HepG2 (cell line): ENCODE data around the gene LMAN2. TPM values are rescaled to one million over a fixed set of nuclear protein-coding genes. Genes with fewer than 3 reads are reported as not detected.

ENCODE experiments used
- ATF7-NPFF ChIP-seq: sonication (generic); formaldehyde crosslinking; IDR thresholded peaks from 2 replicates; pipeline ENCODE4 v1.8.1; 2023; ENCODE audit warnings: mild to moderate bottlenecking, low read depth, missing genetic modification reagents, moderate library complexity
- CC2D1A ChIP-seq: sonication (generic); formaldehyde crosslinking; IDR thresholded peaks from 2 replicates; pipeline ENCODE4 v1.8.1; 2023; ENCODE audit warnings: mild to moderate bottlenecking, missing genetic modification reagents
- HNRNPL ChIP-seq: fragments of 200-400 bp; formaldehyde crosslinking; IDR thresholded peaks from 2 replicates; pipeline ENCODE4 v1.6.1; 2017; ENCODE audit warnings: mild to moderate bottlenecking, low read depth, low read length
- REL ChIP-seq: sonication (generic); formaldehyde crosslinking; conservative IDR thresholded peaks from 2 replicates; pipeline ENCODE4 v1.8.0; 2022; ENCODE audit warnings: mild to moderate bottlenecking, missing genetic modification reagents, moderate library complexity
- SRSF1 ChIP-seq: fragments of 200-400 bp; formaldehyde crosslinking; optimal IDR thresholded peaks from 2 replicates; pipeline ENCODE3; 2017; ENCODE audit warnings: mild to moderate bottlenecking, low read depth, low read length, moderate library complexity
- ZKSCAN8 ChIP-seq: IDR thresholded peaks from 2 replicates; pipeline ENCODE4 v1.6.1; 2016; ENCODE audit warnings: borderline replicate concordance, missing genetic modification reagents, missing compliant biosample characterization
- ZNF180 ChIP-seq: sonication (generic); formaldehyde crosslinking; IDR thresholded peaks from 2 replicates; pipeline ENCODE4 v1.4.0; 2020; ENCODE audit warnings: low read depth, missing genetic modification reagents, borderline replicate concordance
- ZNF205 ChIP-seq: IDR thresholded peaks from 2 replicates; pipeline ENCODE4 v1.6.1; 2018; ENCODE audit warnings: missing biosample characterization, missing genetic modification reagents
- ZNF326 ChIP-seq: sonication (generic); formaldehyde crosslinking; IDR thresholded peaks from 2 replicates; pipeline ENCODE4 v1.4.0; 2020; ENCODE audit warnings: missing genetic modification reagents, borderline replicate concordance
- ZNF614 ChIP-seq: IDR thresholded peaks from 2 replicates; pipeline ENCODE4 v1.6.1; 2018; ENCODE audit warnings: missing biosample characterization, missing genetic modification reagents, inconsistent platforms, borderline replicate concordance
- polyA plus RNA-seq, 8 experiments: library from polyadenylated mRNA; depleted of rRNA in 3 of 8; stranded (reverse) in 7 of 8; unstranded in 1 of 8; fragments of >200 nt; fragmentation: Illumina TruSeq in 4 of 8; extraction: Trizol in 4 of 8; gene quantifications; 2 replicates each; pipeline versions ENCODE4 v1.2.1 to v1.2.3, GENCODE V29; 2011 to 2016; ENCODE audit warnings: low read depth in 4 of 8, missing spikeins in 1 of 8, mixed read lengths in 1 of 8; ENCODE audit not compliant: insufficient read depth in 1 of 8
- total RNA-seq, 5 experiments: library from RNA; depleted of rRNA; stranded (reverse); fragments of >200 nt; fragmentation: Illumina TruSeq; extraction: Trizol; gene quantifications; 2 replicates each; pipeline ENCODE4 v1.2.3, GENCODE V29; 2016; ENCODE audit warnings: low read depth in 1 of 5
- TF ChIP-seq, protein P1 (sequence below): fragments of 450-650 bp; IDR thresholded peaks from 2 replicates; pipeline ENCODE4 v1.6.1; 2016
- TF ChIP-seq, protein P2 (sequence below): sonication (generic); formaldehyde crosslinking; IDR thresholded peaks from 2 replicates; pipeline ENCODE4 v1.4.0; 2020; ENCODE audit warnings: missing genetic modification reagents
- TF ChIP-seq, protein P3 (sequence below): sonication (generic); formaldehyde crosslinking; IDR thresholded peaks from 2 replicates; pipeline ENCODE4 v1.8.1; 2023; ENCODE audit warnings: mild to moderate bottlenecking, missing genetic modification reagents, borderline replicate concordance
- TF ChIP-seq, protein P4 (sequence below): IDR thresholded peaks from 2 replicates; pipeline ENCODE4 v1.6.1; 2016; ENCODE audit warnings: low read depth, borderline replicate concordance
- TF ChIP-seq, protein P5 (sequence below): sonication (generic); formaldehyde crosslinking; conservative IDR thresholded peaks from 2 replicates; pipeline ENCODE4 v1.4.0; 2020; ENCODE audit warnings: missing genetic modification reagents
- TF ChIP-seq, protein P6 (sequence below): IDR thresholded peaks from 2 replicates; pipeline ENCODE4 v1.6.1; 2018; ENCODE audit warnings: missing genetic modification reagents, mild to moderate bottlenecking, missing compliant biosample characterization
- TF ChIP-seq, protein P7 (sequence below): sonication (generic); formaldehyde crosslinking; IDR thresholded peaks from 2 replicates; pipeline ENCODE4 v1.4.0; 2020; ENCODE audit warnings: missing genetic modification reagents

LMAN2 gene
- total and polyA plus RNA-seq, 2 of the 13 experiments (the other 11 are each of a cell fraction or from before 2014, with no cell fraction given), result 191 to 197 TPM

DNA sequence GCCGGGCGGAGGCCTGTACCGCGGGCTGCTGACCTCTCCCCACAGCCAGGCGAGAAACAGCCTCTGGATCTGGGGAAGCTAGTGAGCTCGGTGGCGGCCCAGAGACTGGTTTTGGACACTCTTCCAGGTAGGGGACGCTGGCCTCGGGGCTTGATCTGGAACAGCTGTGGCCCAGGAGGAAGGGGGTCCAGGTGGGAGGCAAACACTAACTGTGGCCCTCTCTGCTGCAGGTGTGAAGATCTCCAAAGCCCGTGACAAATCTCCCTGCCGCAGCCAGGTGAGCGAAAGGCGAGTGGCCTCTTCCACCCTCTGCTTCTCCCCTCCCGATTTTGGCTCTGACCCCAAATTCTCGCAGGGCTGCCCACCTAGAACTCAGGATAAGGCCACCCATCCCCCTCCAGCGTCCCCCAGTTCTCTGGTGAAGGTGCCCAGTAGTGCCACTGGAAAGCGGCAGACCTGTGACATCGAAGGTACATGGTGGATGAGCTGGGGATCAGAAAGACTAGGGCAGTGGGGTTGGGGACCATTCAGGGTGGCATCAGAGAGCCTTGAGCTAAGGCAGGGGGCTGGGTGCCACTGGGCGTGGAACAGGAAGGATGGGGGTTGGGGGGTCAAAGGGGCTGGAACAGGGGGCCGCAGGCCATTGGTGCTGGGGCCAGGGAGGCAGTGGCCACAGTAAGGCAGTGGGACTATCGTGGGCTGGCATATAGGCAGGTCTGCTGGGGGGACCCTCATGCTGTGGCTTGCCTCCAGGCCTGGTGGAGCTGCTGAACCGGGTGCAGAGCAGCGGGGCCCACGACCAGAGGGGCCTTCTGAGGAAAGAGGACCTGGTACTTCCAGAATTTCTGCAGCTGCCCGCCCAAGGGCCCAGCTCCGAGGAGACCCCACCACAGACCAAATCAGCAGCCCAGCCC lies 19.9 kb upstream of the LMAN2 start (continued):
- TF ChIP-seq ZNF180 (CRISPR knock-in tag) (peak; percentile 49; the same call in 1 of the 2 replicates), ZNF205 (CRISPR knock-in tag) (0 out of 2 replicates have a peak, but pooled peaks have one; percentile 13), SRSF1 (no peak), CC2D1A (CRISPR knock-in tag) (no peak), ZNF326 (no peak), ZKSCAN8 (CRISPR knock-in tag) (0 out of 2 replicates have a peak, but pooled peaks have one; percentile 10), ATF7-NPFF (CRISPR knock-in tag) (peak; percentile 53; the same call in 1 of the 2 replicates), HNRNPL (0 out of 2 replicates have a peak, but pooled peaks have one; percentile 26), ZNF614 (CRISPR knock-in tag) (peak; percentile 5; the same call in 1 of the 2 replicates), REL (CRISPR knock-in tag) (0 out of 2 replicates have a peak, but pooled peaks have one; percentile 63)
- TF ChIP-seq, protein P1, sequence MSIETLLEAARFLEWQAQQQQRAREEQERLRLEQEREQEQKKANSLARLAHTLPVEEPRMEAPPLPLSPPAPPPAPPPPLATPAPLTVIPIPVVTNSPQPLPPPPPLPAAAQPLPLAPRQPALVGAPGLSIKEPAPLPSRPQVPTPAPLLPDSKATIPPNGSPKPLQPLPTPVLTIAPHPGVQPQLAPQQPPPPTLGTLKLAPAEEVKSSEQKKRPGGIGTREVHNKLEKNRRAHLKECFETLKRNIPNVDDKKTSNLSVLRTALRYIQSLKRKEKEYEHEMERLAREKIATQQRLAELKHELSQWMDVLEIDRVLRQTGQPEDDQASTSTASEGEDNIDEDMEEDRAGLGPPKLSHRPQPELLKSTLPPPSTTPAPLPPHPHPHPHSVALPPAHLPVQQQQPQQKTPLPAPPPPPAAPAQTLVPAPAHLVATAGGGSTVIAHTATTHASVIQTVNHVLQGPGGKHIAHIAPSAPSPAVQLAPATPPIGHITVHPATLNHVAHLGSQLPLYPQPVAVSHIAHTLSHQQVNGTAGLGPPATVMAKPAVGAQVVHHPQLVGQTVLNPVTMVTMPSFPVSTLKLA, result no peak
- TF ChIP-seq, protein P2, sequence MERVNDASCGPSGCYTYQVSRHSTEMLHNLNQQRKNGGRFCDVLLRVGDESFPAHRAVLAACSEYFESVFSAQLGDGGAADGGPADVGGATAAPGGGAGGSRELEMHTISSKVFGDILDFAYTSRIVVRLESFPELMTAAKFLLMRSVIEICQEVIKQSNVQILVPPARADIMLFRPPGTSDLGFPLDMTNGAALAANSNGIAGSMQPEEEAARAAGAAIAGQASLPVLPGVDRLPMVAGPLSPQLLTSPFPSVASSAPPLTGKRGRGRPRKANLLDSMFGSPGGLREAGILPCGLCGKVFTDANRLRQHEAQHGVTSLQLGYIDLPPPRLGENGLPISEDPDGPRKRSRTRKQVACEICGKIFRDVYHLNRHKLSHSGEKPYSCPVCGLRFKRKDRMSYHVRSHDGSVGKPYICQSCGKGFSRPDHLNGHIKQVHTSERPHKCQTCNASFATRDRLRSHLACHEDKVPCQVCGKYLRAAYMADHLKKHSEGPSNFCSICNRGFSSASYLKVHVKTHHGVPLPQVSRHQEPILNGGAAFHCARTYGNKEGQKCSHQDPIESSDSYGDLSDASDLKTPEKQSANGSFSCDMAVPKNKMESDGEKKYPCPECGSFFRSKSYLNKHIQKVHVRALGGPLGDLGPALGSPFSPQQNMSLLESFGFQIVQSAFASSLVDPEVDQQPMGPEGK (CRISPR knock-in tag), result peak; percentile 16; the same call in 1 of the 2 replicates
- TF ChIP-seq, protein P3, sequence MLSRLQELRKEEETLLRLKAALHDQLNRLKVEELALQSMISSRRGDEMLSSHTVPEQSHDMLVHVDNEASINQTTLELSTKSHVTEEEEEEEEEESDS (CRISPR knock-in tag), result 0 out of 2 replicates have a peak, but pooled peaks have one; percentile 15
- TF ChIP-seq, protein P4, sequence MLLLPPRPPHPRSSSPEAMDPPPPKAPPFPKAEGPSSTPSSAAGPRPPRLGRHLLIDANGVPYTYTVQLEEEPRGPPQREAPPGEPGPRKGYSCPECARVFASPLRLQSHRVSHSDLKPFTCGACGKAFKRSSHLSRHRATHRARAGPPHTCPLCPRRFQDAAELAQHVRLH, result 0 out of 2 replicates have a peak, but pooled peaks have one; percentile 17
- TF ChIP-seq, protein P5, sequence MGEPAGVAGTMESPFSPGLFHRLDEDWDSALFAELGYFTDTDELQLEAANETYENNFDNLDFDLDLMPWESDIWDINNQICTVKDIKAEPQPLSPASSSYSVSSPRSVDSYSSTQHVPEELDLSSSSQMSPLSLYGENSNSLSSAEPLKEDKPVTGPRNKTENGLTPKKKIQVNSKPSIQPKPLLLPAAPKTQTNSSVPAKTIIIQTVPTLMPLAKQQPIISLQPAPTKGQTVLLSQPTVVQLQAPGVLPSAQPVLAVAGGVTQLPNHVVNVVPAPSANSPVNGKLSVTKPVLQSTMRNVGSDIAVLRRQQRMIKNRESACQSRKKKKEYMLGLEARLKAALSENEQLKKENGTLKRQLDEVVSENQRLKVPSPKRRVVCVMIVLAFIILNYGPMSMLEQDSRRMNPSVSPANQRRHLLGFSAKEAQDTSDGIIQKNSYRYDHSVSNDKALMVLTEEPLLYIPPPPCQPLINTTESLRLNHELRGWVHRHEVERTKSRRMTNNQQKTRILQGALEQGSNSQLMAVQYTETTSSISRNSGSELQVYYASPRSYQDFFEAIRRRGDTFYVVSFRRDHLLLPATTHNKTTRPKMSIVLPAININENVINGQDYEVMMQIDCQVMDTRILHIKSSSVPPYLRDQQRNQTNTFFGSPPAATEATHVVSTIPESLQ, result no peak
- TF ChIP-seq, protein P6, sequence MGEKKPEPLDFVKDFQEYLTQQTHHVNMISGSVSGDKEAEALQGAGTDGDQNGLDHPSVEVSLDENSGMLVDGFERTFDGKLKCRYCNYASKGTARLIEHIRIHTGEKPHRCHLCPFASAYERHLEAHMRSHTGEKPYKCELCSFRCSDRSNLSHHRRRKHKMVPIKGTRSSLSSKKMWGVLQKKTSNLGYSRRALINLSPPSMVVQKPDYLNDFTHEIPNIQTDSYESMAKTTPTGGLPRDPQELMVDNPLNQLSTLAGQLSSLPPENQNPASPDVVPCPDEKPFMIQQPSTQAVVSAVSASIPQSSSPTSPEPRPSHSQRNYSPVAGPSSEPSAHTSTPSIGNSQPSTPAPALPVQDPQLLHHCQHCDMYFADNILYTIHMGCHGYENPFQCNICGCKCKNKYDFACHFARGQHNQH (CRISPR knock-in tag), result 0 out of 2 replicates have a peak, but pooled peaks have one; percentile 7
- TF ChIP-seq, protein P7, sequence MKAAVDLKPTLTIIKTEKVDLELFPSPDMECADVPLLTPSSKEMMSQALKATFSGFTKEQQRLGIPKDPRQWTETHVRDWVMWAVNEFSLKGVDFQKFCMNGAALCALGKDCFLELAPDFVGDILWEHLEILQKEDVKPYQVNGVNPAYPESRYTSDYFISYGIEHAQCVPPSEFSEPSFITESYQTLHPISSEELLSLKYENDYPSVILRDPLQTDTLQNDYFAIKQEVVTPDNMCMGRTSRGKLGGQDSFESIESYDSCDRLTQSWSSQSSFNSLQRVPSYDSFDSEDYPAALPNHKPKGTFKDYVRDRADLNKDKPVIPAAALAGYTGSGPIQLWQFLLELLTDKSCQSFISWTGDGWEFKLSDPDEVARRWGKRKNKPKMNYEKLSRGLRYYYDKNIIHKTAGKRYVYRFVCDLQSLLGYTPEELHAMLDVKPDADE (CRISPR knock-in tag), result 0 out of 2 replicates have a peak, but pooled peaks have one; percentile 18
